Suppressor macrophage (primary cell): ENCODE data around the gene POU2F2.

ENCODE experiments used
- DNase-seq, 4 experiments: peaks; one replicate each; pipeline ENCODE4 v3.0.0-alpha.2; 2020 to 2022

Gene POU2F2

DNA sequence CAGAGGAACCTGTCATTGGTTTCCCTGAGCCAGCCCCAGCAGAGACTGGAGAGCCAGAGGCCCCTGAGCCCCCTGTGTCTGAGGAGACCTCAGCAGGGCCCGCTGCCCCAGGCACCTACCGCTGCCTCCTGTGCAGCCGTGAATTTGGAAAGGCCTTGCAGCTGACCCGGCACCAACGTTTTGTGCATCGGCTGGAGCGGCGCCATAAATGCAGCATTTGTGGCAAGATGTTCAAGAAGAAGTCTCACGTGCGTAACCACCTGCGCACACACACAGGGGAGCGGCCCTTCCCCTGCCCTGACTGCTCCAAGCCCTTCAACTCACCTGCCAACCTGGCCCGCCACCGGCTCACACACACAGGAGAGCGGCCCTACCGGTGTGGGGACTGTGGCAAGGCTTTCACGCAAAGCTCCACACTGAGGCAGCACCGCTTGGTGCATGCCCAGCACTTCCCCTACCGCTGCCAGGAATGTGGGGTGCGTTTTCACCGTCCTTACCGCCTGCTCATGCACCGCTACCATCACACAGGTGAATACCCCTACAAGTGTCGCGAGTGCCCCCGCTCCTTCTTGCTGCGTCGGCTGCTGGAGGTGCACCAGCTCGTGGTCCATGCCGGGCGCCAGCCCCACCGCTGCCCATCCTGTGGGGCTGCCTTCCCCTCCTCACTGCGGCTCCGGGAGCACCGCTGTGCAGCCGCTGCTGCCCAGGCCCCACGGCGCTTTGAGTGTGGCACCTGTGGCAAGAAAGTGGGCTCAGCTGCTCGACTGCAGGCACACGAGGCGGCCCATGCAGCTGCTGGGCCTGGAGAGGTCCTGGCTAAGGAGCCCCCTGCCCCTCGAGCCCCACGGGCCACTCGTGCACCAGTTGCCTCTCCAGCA, 52.1 kb downstream of the POU2F2 start:
- DNase-seq = no peak

DNA sequence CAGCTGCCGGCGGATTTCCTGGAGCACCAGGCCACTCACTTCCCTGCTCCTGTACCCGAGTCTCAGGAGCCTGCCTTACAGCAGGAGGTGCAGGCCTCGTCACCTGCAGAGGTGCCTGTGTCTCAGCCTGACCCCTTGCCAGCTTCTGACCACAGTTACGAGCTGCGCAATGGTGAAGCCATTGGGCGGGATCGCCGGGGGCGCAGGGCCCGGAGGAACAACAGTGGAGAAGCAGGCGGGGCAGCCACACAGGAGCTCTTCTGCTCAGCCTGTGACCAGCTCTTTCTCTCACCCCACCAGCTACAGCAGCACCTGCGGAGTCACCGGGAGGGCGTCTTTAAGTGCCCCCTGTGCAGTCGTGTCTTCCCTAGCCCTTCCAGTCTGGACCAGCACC, 53.0 kb downstream of the POU2F2 start:
- no peak for DNase-seq

DNA sequence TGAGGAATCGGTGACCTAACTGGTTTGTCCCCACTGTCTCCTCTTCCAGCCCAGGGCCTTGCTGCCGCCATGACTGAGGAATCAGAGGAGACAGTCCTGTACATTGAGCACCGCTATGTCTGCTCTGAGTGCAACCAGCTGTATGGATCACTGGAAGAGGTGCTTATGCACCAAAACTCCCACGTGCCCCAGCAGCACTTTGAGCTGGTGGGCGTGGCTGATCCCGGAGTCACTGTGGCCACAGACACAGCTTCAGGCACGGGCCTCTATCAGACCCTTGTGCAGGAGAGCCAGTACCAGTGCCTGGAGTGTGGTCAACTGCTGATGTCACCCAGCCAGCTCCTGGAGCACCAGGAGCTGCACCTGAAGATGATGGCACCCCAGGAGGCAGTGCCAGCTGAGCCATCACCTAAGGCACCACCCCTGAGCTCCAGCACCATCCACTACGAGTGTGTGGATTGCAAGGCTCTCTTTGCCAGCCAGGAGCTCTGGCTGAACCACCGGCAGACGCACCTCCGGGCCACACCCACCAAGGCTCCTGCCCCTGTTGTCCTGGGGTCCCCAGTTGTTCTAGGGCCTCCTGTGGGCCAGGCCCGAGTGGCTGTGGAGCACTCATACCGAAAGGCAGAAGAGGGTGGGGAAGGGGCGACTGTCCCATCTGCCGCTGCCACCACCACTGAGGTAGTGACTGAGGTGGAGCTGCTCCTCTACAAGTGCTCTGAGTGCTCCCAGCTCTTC, 53.5 kb downstream of the POU2F2 start:
- DNase-seq = no peak

DNA sequence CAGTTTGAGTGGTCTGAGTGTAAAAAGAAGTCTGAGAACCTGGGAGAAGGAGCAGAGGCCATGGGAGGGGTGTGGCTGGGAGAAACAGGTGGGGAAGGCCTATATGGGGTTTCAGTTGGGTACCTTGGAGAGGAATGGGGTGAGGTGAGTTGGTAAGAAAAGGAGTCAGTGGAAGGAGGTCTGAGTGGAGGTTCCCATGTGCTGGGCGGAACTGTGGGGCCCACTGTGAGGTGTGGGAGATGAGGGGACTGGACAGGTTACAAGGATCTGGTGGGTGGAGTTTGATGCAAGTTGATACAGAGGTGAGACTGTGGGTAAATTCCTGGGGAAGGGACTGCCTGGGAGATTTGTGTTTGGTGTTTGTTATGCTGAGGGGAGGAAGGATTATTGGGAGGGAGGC, 54.2 kb downstream of the POU2F2 start:
- no peak for DNase-seq

DNA sequence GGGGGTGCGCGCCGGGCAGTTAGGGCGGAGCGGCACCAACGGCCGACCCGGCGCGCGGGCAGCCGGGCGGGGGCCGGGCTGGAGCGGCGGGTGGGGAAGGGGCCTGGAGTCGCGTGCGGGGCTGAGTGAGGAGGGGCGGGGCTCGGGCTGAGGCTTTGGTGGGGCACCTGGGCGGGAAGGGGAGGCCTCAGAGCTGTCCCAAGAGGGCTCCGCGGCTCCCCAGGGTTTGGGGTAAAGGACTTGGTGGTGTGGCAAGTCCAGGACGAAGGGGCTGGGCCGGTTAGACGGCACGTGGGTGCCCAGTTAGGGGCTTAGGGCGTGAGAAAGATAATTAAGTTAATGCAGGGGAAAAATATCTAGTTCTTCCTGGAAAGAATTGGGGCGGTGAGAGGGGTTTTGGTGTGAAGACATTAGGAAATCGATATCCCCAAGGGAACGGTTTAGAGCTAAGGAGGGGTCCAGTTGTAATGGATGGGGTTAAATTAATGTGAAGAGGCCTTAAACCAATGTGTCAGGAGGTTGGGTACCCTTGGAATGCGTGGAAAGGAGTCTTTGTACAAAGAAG, 55.8 kb downstream of the POU2F2 start:
- no peak for DNase-seq

DNA sequence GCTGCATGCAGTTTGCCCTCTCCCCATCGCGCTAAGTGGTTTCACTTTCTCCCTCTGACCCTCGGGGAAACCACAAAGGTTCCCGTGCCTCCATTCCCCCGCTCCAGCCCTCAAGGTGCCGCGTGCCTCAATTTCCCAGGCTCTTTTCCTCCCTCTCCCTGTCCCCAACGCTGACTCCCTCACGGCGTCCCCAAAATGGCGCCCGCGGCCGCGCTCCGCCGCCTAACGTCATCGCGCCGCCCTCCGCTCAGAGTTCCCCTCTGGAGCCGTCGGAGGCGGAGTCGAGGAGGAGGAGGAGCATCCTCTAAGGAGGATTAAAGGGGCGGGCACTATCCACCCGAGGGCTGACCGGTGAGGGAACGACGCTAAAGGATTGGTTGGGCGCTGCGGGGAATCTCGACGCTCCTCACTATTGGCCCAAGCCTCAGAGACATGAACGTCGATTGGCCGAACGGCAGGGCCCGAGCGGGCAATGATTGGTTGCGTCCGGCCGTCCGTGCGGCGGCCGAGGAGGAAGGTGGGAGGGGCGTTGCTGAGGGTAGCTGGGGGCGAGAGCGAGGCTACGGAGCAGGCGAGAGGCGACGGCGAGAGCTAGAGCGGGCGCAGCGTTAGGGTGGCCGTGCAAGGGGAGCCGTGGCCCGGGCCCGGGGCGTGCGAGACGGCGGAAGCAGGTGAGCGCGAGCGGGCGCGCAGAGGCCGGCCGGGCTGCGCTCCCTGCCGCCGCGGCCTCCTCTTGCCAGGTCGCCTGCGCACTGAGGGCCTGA, 56.4 kb downstream of the POU2F2 start, which contains the start of gene ZNF574:
ZNF574 (plus strand) TSS at position 551 of the 764 bp plus-strand sequence. CDS start 2,441 bp downstream, outside the sequence.
- DNase-seq = peak; percentile 99 to 100 (median 100)

DNA sequence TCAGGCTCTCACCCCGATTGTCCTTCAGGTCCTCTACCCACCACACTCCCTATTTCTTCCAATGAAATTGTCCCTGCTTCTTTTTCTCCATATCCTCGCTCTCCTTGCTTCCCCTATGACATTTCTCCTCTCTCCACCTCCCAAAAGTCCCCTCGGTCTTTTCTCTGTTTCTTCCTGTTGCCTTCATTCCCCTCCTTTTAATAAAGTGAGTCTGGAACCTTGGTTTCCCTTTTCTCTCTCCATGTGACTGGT, 57.0 kb downstream of the POU2F2 start:
- DNase-seq = no peak

DNA sequence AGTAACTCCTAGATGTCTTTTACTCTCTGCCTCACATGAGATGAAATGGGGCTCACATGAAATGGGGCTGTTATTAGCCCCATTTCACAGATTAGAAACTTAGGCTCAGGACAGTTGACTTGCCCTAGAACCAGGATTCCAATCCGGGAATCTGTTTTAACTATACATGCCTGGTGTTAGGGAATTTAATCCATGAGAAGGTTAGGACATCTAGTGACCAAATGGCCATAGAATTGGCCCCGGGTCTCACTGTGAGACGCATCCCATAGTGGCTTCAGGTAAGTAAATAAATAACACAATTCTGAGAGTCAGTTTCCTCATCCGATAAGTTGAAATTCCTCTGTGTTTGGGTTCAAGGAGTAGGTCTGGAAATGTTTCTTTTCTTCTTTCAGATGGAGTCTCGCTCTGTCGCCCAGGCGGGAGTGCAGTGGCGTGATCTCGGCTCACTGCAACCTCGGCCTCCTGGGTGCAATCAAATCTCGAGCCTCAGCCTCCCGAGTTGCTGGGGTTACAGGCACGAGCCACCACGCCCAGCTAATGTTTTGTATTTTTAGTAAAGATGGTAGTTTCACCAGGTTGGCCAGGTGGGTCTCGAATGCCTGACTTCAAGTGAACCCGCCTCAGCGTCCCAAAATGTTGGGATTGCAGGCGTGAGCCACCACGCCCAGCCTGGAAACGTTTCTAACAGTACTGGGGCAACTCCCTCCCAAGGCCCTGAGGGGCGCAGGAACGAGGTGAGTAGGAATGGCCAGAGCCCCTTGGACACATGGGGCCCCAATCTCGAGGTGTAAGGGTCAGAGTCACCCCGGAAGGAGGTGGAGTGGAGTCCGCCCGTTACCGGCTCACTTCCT, 57.5 kb downstream of the POU2F2 start:
- DNase-seq = peak; percentile 44 to 71 (median 58)

DNA sequence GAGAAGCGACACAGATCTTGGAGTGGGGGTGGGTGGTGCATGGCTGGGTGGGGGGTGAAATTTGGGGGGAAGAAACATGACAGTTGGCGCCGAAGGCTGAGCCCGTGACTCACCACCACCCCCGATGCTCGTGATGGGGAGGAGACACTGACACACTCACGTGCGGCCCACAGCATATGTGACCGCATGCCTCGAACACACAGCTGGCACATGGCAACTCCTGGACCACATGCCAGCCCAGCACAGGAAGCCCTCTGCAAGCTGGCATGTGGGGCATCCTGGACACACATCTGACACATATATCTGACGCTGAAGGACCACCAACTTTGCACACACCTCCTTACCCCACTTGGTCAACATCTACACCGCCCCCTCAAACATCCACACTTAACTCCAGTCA, 61.0 kb downstream of the POU2F2 start:
- DNase-seq = no peak

DNA sequence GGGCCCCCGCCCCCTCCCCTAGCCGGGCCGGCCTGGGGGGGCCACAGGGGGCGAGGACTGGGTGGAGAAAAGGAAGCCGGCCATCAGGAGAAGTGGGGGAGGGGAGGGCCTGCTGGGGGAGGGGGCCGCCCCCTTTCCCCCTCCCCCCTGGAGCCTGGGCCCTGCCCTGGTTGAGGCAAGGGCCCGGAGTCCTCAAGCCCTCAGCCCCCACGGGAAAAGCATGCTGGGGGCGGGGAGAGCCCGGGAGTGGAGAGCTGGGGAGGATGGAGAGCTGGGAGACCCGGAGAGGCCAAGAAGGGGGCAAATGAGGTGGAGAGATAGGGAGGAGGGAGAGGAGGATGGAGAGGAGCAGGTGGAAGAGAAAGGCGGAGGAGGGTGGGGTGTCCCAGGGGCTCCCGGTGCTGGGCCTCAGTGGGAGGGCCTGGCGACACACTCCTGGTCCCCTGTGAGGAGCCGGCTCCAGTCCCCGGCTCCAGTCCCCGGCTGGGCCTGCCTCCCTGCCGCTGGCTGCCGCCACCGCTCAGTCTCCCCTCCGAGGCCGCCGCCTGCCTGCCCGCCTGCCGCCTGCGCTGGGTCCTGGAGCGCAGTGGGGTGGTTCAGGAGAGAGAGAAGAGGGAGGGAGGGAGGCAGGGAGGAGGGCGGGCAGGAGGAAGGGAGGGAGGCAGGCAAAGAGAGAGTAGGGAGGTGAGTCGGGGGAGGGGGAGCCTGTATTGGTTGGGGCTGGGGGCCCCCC, 62.5 kb downstream of the POU2F2 start, which contains the start of gene GRIK5:
GRIK5 (minus strand) TSS at position 588 of the 733 bp plus-strand sequence. CDS start 4,436 bp downstream, outside the sequence.
- peak in 2 of 4 experiments; percentile 12 to 21 for DNase-seq

DNA sequence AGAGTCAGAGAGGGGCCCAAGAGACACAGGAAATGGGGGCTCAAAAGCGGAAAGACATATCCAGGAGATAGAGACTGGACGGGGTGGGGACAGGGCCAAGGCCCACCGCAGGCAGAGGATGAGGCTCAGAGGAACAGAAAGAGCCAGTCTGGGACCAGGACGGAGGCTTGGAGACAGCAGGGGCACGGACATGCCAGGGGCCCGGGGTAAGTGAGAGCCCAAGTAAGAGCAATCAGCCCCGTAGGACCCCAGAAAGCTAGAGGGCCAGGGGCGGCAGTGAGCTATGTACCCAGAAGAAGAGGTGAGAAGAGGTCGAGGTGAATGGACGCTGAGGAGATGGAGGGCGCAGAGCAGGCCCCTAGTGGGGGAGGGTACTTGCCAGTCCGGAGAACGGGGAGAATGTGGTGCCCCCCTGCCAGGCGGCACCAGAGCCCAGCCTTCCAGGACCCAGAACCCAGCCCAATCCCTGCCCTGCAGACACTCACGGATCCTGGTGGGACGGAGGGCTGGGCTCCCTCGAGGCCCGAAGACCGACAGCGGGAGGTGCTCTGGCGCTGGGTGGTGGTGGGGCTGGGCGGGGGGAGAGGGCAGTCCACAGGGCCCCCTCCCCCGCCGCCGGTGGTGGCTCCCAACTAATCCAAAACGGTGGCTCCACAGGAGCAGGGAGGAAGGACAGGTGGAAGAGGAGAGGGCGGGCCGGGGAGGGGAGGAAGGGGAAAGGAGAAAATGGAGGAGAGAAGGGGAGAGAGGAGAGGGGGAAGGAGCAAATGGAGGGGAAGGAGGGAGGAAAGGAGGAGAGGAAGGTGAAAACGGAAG, 63.3 kb downstream of the POU2F2 start:
- no peak for DNase-seq

DNA sequence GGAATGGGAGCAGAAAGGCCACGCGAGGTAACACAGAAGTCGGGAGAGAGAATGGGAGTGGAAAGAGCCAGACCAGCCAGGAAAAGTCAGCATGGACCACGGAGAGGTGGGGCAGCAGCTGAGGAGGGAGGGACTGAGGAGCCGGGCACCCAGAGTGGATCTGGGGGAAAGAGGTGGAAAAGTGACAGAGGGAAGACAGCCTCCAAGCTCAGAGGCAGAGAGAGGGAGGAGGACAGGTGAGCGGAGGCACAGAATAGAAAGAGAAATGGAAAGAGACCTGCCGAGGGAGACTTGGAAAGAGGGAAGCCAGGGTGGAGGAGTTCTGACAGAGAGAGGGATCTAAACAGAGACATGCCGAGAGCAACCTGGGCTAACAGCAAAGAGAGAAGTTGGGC, 63.9 kb downstream of the POU2F2 start:
- DNase-seq = no peak

DNA sequence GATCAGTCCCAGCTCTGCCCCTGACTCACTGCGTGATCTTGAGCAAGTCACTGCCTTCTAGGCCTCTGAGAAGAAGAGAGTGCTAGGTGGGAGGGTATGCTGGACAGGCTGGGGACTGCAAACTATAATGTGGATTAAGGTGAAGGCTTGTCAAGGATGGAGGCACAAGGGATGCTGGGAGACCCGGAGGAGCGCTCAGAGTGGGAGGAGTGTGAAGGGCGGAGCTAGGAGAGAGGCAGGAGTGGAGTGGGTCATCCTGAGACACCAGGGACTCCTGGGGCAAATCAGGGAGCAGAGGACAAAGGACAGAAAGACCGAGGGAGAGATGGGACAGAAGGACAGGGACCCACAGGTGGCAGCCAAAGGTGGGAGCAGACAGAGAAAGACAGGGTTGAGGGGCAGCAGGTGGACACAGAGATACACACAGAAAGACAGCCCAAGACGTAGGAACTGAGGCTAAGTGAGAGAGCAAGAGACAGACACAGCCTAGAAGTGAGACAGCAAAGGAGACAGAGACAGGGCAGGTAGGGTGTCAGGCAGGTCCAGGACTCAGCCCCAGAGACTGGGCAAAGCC, 64.8 kb downstream of the POU2F2 start:
- DNase-seq = no peak

DNA sequence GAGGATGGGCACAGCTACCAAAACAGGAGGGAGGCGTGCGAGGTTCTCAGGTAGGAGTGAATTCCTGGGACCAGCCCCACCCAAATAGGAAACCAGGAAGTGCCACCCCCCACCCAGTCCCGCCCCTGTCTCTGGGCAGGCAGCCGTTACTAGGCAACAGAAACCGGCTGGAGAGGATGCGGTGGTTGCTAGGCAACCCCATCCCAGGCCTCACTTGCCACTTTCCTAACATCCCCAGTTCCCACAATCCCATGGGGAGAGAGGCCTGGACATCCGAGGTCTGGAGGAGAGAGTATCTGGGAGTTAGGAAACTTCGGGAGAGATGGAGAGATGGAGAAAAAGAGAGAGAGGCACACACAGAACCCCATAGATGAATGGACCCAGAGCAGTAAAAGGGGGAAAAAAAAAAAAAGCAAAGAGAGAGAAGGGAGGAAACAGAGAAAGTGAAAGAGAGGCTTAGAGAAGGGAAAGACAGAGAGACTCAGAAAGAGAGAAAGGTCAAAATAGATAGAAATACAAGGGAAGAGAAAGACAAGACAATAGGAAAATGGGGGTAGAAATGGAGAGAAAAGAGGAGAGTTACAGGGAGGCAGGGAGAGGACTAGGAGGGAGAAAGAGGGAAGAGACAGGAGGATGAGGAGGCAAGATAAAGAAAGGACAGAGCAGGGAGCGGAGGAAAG, 66.0 kb downstream of the POU2F2 start:
- DNase-seq = no peak

DNA sequence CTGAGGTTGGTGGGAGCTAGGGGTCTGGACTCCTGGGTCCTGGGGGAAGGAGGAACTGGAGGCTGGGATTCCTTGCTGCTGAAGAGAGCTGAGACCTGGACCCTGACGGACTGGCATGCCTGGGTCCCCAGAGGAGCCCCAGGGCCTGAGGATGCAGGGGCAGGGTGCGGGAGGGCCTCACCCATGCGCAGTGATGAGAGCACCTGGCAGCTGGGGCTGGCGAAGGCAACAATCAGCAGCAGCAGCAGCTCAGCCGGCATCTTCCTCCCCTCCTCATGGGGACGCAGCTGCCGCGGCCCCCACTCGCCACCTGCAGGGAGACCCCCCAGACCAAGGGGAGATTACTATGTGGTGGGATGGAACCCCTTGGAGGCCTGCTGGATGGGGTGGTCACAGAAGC, 66.7 kb downstream of the POU2F2 start:
- DNase-seq = no peak

DNA sequence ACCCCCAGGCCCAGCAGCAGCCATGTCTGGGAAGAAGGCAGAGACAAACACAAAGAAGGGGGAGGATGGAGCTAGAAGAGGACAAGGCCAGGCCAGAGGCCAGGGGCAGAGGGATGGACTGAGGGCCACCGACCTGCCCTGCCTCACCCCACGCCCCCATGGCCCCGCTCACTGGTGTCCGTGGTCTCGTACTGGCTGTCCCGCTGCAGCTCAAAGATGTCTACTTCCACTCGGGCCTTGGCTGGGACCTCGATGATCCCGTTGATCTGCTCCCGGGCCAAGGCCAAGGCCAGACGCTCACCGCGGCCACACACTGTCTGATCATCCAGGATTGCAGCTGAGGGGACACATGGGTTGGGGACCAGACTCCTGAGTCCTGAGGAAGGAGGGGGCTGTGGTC, 67.2 kb downstream of the POU2F2 start:
- no peak for DNase-seq

DNA sequence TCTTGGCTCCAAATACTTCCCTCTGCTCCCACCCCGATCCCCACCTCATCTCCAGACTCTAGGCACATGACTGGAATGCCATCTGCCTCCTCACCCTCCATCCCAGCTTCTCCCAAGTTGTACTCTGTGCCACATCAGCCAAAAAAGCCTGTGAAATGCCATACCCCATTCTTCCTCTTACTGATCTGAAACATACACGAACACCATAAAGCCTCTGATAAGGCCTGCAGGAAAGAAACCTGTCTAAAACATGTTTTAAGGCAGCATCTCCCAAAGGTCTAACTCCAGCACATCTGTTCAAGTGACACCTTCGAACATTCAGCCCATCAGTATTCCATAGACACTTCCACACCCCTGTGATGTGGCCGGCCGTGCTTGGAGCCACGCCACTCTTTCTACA, 67.8 kb downstream of the POU2F2 start:
- DNase-seq = no peak

DNA sequence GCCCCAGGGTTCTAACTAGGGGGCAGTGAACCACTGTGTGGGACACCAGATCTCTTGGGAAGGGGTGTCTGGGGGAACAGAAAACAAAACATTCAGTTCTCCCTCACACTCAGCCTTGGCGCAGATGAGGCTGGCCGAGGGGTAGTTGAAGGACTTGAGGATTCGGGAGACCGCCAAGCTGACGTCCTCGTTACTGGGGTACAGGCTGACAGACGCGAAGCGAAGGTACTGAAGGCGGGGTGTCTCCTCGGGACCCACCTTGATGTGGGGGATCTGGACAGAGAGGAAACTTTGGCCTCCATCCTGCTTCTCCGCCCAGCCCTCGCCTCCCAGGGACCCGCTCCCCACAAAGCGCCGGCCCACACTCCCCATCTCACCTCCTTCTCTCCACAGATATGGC, 69.9 kb downstream of the POU2F2 start:
- DNase-seq = no peak

DNA sequence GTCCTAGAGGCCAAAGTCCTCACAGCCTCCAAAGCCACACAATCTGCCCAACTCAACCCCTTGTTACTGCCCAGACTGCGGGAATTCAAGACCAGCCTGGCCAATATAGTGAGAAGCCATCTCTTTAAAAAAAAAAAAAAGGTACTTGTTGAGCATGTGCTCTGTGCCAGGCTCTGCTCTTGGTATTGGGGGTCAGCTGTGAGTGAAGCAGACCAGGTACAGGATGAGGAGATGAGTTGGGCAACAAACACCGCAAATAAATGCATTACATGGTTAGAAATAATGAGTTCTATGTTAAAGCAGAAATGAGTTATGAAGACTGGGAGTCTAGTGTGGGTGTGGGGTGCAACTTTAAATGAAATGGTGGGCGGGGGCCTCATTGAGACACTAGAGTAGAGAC, 72.1 kb downstream of the POU2F2 start:
- no peak for DNase-seq
